RCC 7860 (cell line): ENCODE measurements around the gene C10orf90.

ENCODE experiments used
- DNase-seq: peaks from one replicate; pipeline ENCODE4 v3.0.0-alpha.2; 2015; ENCODE audit warnings: low spot score
- FAIRE-seq: peaks from 2 replicates; lab custom pipeline; 2012; peaks lifted over from hg19 to GRCh38; lab: Jason Lieb, UNC

C10orf90 gene

GRCh38 chr10:126434235-126434634 is 236.3 kb downstream of the C10orf90 start:
- FAIRE-seq (no peak), DNase-seq (no peak)

- DNase-seq = peak; percentile 66
- FAIRE-seq = peak; percentile 74
Measured at GRCh38 chr10:126433351-126433750, 237.1 kb downstream of the C10orf90 start.

GRCh38 chr10:126432507-126432906 is 238.0 kb downstream of the C10orf90 start:
- no peak for DNase-seq
- no peak for FAIRE-seq

GRCh38 chr10:126431816-126432215 is 238.7 kb downstream of the C10orf90 start:
- DNase-seq (no peak), FAIRE-seq (no peak)

- DNase-seq (no peak), FAIRE-seq (no peak)
Measured at GRCh38 chr10:126430512-126430911, 240.0 kb downstream of the C10orf90 start.

GRCh38 chr10:126429275-126429674 is 241.2 kb downstream of the C10orf90 start:
- DNase-seq (no peak), FAIRE-seq (no peak)

GRCh38 chr10:126425489-126426065 is 244.9 kb downstream of the C10orf90 start:
- no peak for DNase-seq
- FAIRE-seq = peak; percentile 31

GRCh38 chr10:126425032-126425431 is 245.5 kb downstream of the C10orf90 start:
- no peak for FAIRE-seq
- DNase-seq = no peak

- DNase-seq (no peak), FAIRE-seq (no peak)
Measured at GRCh38 chr10:126423732-126424491, 246.6 kb downstream of the C10orf90 start.

GRCh38 chr10:126422567-126422966 is 247.9 kb downstream of the C10orf90 start:
- DNase-seq = no peak
- FAIRE-seq = no peak

GRCh38 chr10:126421756-126422256 is 248.7 kb downstream of the C10orf90 start:
- FAIRE-seq = no peak
- DNase-seq = peak; percentile 70

GRCh38 chr10:126420567-126421300 is 249.8 kb downstream of the C10orf90 start:
- FAIRE-seq = no peak

GRCh38 chr10:126417220-126417825 is 253.2 kb downstream of the C10orf90 start:
- FAIRE-seq (no peak), DNase-seq (no peak)

More at GRCh38 chr10:126420567-126421300, 249.8 kb downstream of the C10orf90 start:
- DNase-seq = no peak

GRCh38 chr10:126409821-126410220 is 260.7 kb downstream of the C10orf90 start:
- no peak for DNase-seq
- no peak for FAIRE-seq

- no peak for FAIRE-seq
- no peak for DNase-seq
Measured at GRCh38 chr10:126408953-126409641, 261.4 kb downstream of the C10orf90 start.

- no peak for FAIRE-seq
- DNase-seq = peak; percentile 19
Measured at GRCh38 chr10:126407831-126408230, 262.7 kb downstream of the C10orf90 start.

- no peak for FAIRE-seq
- no peak for DNase-seq
Measured at GRCh38 chr10:126405239-126405775, 265.2 kb downstream of the C10orf90 start.

GRCh38 chr10:126402721-126403695 is 267.5 kb downstream of the C10orf90 start:
- FAIRE-seq (no peak), DNase-seq (no peak)

GRCh38 chr10:126400641-126401040 is 269.9 kb downstream of the C10orf90 start:
- no peak for DNase-seq
- no peak for FAIRE-seq
